Measurements from ENCODE around the gene TRPM3.

DNA sequence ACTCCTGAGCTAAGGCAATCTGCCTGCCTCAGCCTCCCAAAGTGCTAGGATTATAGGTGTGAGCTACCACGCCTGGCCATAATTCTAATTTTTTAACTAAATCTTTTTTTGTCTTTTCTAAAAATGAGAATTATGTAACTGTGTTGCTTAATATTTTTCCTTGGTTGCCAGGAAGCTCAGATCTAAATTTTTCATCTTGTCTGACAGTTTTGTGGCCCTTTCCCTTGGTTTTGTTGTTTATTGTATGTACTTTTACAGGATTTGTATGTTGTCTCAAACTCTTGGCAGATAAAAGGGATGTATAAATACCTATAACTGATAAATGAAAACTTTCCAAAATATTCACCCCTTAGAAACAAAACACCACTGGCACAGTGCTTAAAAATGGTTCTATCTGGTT is 618.7 kb downstream of the TRPM3 start:
- TF ChIP-seq, protein P1, sequence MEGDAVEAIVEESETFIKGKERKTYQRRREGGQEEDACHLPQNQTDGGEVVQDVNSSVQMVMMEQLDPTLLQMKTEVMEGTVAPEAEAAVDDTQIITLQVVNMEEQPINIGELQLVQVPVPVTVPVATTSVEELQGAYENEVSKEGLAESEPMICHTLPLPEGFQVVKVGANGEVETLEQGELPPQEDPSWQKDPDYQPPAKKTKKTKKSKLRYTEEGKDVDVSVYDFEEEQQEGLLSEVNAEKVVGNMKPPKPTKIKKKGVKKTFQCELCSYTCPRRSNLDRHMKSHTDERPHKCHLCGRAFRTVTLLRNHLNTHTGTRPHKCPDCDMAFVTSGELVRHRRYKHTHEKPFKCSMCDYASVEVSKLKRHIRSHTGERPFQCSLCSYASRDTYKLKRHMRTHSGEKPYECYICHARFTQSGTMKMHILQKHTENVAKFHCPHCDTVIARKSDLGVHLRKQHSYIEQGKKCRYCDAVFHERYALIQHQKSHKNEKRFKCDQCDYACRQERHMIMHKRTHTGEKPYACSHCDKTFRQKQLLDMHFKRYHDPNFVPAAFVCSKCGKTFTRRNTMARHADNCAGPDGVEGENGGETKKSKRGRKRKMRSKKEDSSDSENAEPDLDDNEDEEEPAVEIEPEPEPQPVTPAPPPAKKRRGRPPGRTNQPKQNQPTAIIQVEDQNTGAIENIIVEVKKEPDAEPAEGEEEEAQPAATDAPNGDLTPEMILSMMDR (conservative IDR thresholded peaks at IDR 0.05 in 1 of 2, IDR thresholded peaks at IDR 0.05 in 1 of 2; ENCODE audit: extremely low read depth in 1 of 2, insufficient read depth in 1 of 2, low read depth in 1 of 2, low read length in 2 of 2) = no peak
- no peak for TF ChIP-seq EZH2 (IDR thresholded peaks at IDR 0.05; ENCODE audit: borderline replicate concordance, low read length)
